ENCODE results near the gene RHPN2.

GRCh38 chr19:33066543-33066942, 1.9 kb upstream of the RHPN2 start:
- TF ChIP-seq CTCF (IDR thresholded peaks at IDR 0.05) (no peak), EP300 (IDR thresholded peaks at IDR 0.05) (no peak), POLR2A (IDR thresholded peaks at IDR 0.05) (no peak)
